Medulla oblongata (tissue), 1 donor: Measurements from ENCODE around the gene ARX.

Source experiments
- DNase-seq: peaks from one replicate; pipeline ENCODE4 v3.0.0-alpha.2; 2015; ENCODE audit errors: extremely low spot score

Gene ARX

GRCh38 chrX:25016938-25017598 is 1.3 kb upstream of the ARX start:
- DNase-seq = no peak

GRCh38 chrX:25016361-25016671 is 551 bp upstream of the ARX start:
- no peak for DNase-seq

- no peak for DNase-seq
These were observed 1.4 kb downstream of the ARX start for GRCh38 chrX:25014366-25014838.

GRCh38 chrX:25013632-25014365 is 2.0 kb downstream of the ARX start:
- no peak for DNase-seq

- no peak for DNase-seq
These were observed 2.8 kb downstream of the ARX start for GRCh38 chrX:25012793-25013631.

- no peak for DNase-seq
These were observed 3.4 kb downstream of the ARX start for GRCh38 chrX:25012433-25012735.

- no peak for DNase-seq
These were observed 4.0 kb downstream of the ARX start for GRCh38 chrX:25011589-25012432.

GRCh38 chrX:25010784-25011588 is 4.8 kb downstream of the ARX start:
- DNase-seq = no peak

- DNase-seq = no peak
These were observed 6.4 kb downstream of the ARX start for GRCh38 chrX:25009407-25009806.

GRCh38 chrX:25007059-25008053 is 8.4 kb downstream of the ARX start:
- no peak for DNase-seq

GRCh38 chrX:25006586-25007058 is 9.1 kb downstream of the ARX start:
- DNase-seq = no peak

- DNase-seq = no peak
These were observed 10.2 kb downstream of the ARX start for GRCh38 chrX:25005382-25006185.

GRCh38 chrX:25005034-25005381 is 10.8 kb downstream of the ARX start:
- DNase-seq = no peak

- no peak for DNase-seq
These were observed 11.2 kb downstream of the ARX start for GRCh38 chrX:25004485-25005032.

GRCh38 chrX:25004040-25004439 is 11.7 kb downstream of the ARX start:
- no peak for DNase-seq

- no peak for DNase-seq
These were observed 12.5 kb downstream of the ARX start for GRCh38 chrX:25003066-25003849.

- no peak for DNase-seq
These were observed 13.1 kb downstream of the ARX start for GRCh38 chrX:25002661-25003020.
